GM13977 (cell line): ENCODE data around the gene HERPUD2.
"Not testable (repeated sequence)": the region's sequence is repeated elsewhere in the genome, so short reads cannot be mapped to it uniquely, and the experiment has no call there.

ENCODE experiments used
- DNase-seq: peaks from one replicate; pipeline ENCODE4 v3.0.0; 2012; ENCODE audit warnings: low spot score
- in situ Hi-C: fragments of 300-500 bp; cut with MboI; formaldehyde crosslinking; loops from one replicate; pipeline ENCODE4 v1.12.0; 2022; ENCODE audit warnings: low sequenced_read_pairs, low pct_unique_long_range_greater_than_20kb, mixed read lengths, inconsistent platforms; ENCODE audit not compliant: unreplicated experiment
- TF ChIP-seq, protein P1 (sequence below): IDR thresholded peaks from 2 replicates; pipeline ENCODE4 v1.5.1; 2012; ENCODE audit warnings: mild to moderate bottlenecking, control low read depth; ENCODE audit not compliant: insufficient read depth; ENCODE audit errors: extremely low read depth, missing control alignments

The HERPUD2 gene

GRCh38 chr7:35599061-35599460, 95.9 kb downstream of the HERPUD2 start:
- in situ Hi-C loops, result no loop called here
- no peak for DNase-seq
- TF ChIP-seq, protein P1, sequence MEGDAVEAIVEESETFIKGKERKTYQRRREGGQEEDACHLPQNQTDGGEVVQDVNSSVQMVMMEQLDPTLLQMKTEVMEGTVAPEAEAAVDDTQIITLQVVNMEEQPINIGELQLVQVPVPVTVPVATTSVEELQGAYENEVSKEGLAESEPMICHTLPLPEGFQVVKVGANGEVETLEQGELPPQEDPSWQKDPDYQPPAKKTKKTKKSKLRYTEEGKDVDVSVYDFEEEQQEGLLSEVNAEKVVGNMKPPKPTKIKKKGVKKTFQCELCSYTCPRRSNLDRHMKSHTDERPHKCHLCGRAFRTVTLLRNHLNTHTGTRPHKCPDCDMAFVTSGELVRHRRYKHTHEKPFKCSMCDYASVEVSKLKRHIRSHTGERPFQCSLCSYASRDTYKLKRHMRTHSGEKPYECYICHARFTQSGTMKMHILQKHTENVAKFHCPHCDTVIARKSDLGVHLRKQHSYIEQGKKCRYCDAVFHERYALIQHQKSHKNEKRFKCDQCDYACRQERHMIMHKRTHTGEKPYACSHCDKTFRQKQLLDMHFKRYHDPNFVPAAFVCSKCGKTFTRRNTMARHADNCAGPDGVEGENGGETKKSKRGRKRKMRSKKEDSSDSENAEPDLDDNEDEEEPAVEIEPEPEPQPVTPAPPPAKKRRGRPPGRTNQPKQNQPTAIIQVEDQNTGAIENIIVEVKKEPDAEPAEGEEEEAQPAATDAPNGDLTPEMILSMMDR, result no peak

GRCh38 chr7:35596061-35596460, 98.9 kb downstream of the HERPUD2 start:
- in situ Hi-C loops, result no loop called here
- no peak for DNase-seq
- TF ChIP-seq, protein P1, result no peak

- no peak for DNase-seq
- in situ Hi-C loops, result no loop called here
- TF ChIP-seq, protein P1, result peak; percentile 44
Measured at GRCh38 chr7:35593899-35594298, 101.0 kb downstream of the HERPUD2 start.

GRCh38 chr7:35588647-35589046, 106.3 kb downstream of the HERPUD2 start:
- in situ Hi-C loops, result no loop called here
- no peak for DNase-seq
- TF ChIP-seq, protein P1, result no peak

- TF ChIP-seq, protein P1, result no peak
- DNase-seq, result no peak
- in situ Hi-C loops, result no loop called here
Measured at GRCh38 chr7:35584990-35585389, 109.9 kb downstream of the HERPUD2 start.

GRCh38 chr7:35584533-35584932, 110.4 kb downstream of the HERPUD2 start:
- in situ Hi-C loops, DNase-seq: not testable (repeated sequence)
